Measurements from ENCODE around the gene PRR7. TPM values are rescaled to one million over a fixed set of nuclear protein-coding genes. Genes with fewer than 3 reads are reported as not detected.

PRR7 gene
- polyA plus RNA-seq, 1 of the 3 experiments (the other 2 are of a cell fraction), result 17.1 TPM

- no peak for DNase-seq
- H3K9ac ChIP-seq, result peak overlapping the region; percentile 45; the same call in 1 of the 2 replicates
- peaks cover 26% of the 10 kb centered on the region for H3F3A ChIP-seq (replicated peaks; ENCODE audit: insufficient read depth)
- ChIA-PET POLR2A (interaction anchor here (0.6 to 1.1 kb wide), 3 partner anchors 22 to 46 kb away, joined by 3 read pairs; no protein-coding TSS in a partner anchor), CTCF (interaction anchor here (0.6 to 15.5 kb wide), 11 partner anchors 9 to 336 kb away, joined by 3 to 318 read pairs (median 4); partner anchors contain the start of genes PDLIM7 and PFN3)
- H3K27ac ChIP-seq (ENCODE audit: low read depth in 2 of 2, low read length in 1 of 2), result peak overlapping the region; percentile 16 to 96; a peak in 3 of 4 replicates
- no peak overlapping the region for H3K4me3 ChIP-seq (ENCODE audit: low read depth in 2 of 2, low read length in 1 of 2)
- H3K36me3 ChIP-seq (replicated peaks in 1 of 2; ENCODE audit: control insufficient read depth in 1 of 2, insufficient read depth in 2 of 2, low read length in 1 of 2), result peaks cover 2 to 3% of the 10 kb centered on the region in 2 experiments
- H3K4me1 ChIP-seq (ENCODE audit: control insufficient read depth in 1 of 2, insufficient read depth in 2 of 2, low read depth in 1 of 2, low read length in 1 of 2), result peaks cover 30 to 69% of the 10 kb centered on the region in 2 experiments
- H3K9me2 ChIP-seq, result no peaks in the 10 kb centered on the region
- no peaks in the 10 kb centered on the region for H3K27me3 ChIP-seq (ENCODE audit: insufficient read depth)
- 98% methylated on average over 10 of the region's 18 CpGs for WGBS (ENCODE audit: low lambda C conversion rate)
- H4K20me1 ChIP-seq (ENCODE audit: insufficient read depth), result peaks cover 14% of the 10 kb centered on the region
- H3K9me3 ChIP-seq, result no peaks in the 10 kb centered on the region
- TF ChIP-seq ELF1 (IDR thresholded peaks at IDR 0.05) (no peak), FOXM1 (IDR thresholded peaks at IDR 0.05; ENCODE audit: low read depth) (no peak), TEAD4 (IDR thresholded peaks at IDR 0.05; ENCODE audit: borderline replicate concordance, insufficient read depth) (no peak), TAF1 (IDR thresholded peaks at IDR 0.05; ENCODE audit: borderline replicate concordance, low read depth, low read length) (no peak), CHD2 (IDR thresholded peaks at IDR 0.05; ENCODE audit: low read length, partially characterized antibody) (no peak), RAD21 (IDR thresholded peaks at IDR 0.05; ENCODE audit: low read length) (no peak), USF1 (IDR thresholded peaks at IDR 0.05; ENCODE audit: borderline replicate concordance, low read depth) (no peak), GATA2 (CRISPR knock-in tag; IDR thresholded peaks at IDR 0.05) (no peak), YY1 (IDR thresholded peaks at IDR 0.05; ENCODE audit: low read depth) (no peak), GABPA (IDR thresholded peaks at IDR 0.05; ENCODE audit: low read depth) (no peak), FOXJ3 (CRISPR knock-in tag; IDR thresholded peaks at IDR 0.05) (no peak)
- TF ChIP-seq, protein P1, sequence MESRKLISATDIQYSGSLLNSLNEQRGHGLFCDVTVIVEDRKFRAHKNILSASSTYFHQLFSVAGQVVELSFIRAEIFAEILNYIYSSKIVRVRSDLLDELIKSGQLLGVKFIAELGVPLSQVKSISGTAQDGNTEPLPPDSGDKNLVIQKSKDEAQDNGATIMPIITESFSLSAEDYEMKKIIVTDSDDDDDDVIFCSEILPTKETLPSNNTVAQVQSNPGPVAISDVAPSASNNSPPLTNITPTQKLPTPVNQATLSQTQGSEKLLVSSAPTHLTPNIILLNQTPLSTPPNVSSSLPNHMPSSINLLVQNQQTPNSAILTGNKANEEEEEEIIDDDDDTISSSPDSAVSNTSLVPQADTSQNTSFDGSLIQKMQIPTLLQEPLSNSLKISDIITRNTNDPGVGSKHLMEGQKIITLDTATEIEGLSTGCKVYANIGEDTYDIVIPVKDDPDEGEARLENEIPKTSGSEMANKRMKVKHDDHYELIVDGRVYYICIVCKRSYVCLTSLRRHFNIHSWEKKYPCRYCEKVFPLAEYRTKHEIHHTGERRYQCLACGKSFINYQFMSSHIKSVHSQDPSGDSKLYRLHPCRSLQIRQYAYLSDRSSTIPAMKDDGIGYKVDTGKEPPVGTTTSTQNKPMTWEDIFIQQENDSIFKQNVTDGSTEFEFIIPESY (IDR thresholded peaks at IDR 0.05; ENCODE audit: borderline replicate concordance, low read depth), result no peak
- TF ChIP-seq, protein P2, sequence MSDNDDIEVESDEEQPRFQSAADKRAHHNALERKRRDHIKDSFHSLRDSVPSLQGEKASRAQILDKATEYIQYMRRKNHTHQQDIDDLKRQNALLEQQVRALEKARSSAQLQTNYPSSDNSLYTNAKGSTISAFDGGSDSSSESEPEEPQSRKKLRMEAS (IDR thresholded peaks at IDR 0.05; ENCODE audit: low read depth), result no peak
- TF ChIP-seq, protein P3, sequence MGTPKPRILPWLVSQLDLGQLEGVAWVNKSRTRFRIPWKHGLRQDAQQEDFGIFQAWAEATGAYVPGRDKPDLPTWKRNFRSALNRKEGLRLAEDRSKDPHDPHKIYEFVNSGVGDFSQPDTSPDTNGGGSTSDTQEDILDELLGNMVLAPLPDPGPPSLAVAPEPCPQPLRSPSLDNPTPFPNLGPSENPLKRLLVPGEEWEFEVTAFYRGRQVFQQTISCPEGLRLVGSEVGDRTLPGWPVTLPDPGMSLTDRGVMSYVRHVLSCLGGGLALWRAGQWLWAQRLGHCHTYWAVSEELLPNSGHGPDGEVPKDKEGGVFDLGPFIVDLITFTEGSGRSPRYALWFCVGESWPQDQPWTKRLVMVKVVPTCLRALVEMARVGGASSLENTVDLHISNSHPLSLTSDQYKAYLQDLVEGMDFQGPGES (IDR thresholded peaks at IDR 0.05; ENCODE audit: low read depth, low read length), result no peak
- no peak overlapping the region for H2AFZ ChIP-seq (ENCODE audit: low read depth)
- peak overlapping the region; percentile 86; the same call in 1 of the 2 replicates for H3K4me2 ChIP-seq
- peaks cover 20% of the 10 kb centered on the region; the same call in 1 of the 2 replicates for H3K79me2 ChIP-seq (ENCODE audit: insufficient read depth)
Observed at GRCh38 chr5:177449140-177450061, 2.8 kb downstream of the PRR7 start.

Measured in SK-N-SH (cell line).